AG04450 (cell line): ENCODE measurements around the gene WDR11. TPM values are rescaled to one million over a fixed set of nuclear protein-coding genes. Genes with fewer than 3 reads are reported as not detected.
"Not testable (repeated sequence)": the region's sequence is repeated elsewhere in the genome, so short reads cannot be mapped to it uniquely, and the experiment has no call there.

Experiments
- CTCF ChIA-PET: fragments of 300-600, 350-600 bp; formaldehyde crosslinking; extraction: SDS; loops from one replicate; lab custom pipeline; 2022; ENCODE audit warnings: antibody characterized with exemption, inconsistent platforms; lab: Charles Lee
- POLR2A ChIA-PET: fragments of 350-600 bp; formaldehyde crosslinking; extraction: SDS; loops from one replicate; lab custom pipeline; 2021; ENCODE audit warnings: antibody characterized with exemption, inconsistent platforms; lab: Yijun Ruan, JAX
- DNase-seq: peaks from one replicate; pipeline ENCODE4 v3.0.0-alpha.2; 2011; ENCODE audit warnings: low read depth, low spot score
- H3K27ac ChIP-seq: one replicate; pipeline ENCODE4 v1.5.1; 2012; ENCODE audit warnings: low read depth, low read length, control low read depth
- H3K27me3 ChIP-seq: one replicate; pipeline ENCODE4 v1.6.0; 2012; ENCODE audit warnings: low read length; ENCODE audit not compliant: control insufficient read depth, insufficient read depth
- H3K4me3 ChIP-seq: 2 replicates; pipeline ENCODE4 v1.5.1; 2011; ENCODE audit warnings: mild to moderate bottlenecking, low read depth, low read length, control low read depth
- H3K9me3 ChIP-seq: 2 replicates; pipeline ENCODE4 v1.5.1; 2012; ENCODE audit warnings: low read length; ENCODE audit not compliant: control insufficient read depth, insufficient read depth
- polyA plus RNA-seq: library from polyadenylated mRNA; depleted of rRNA; stranded (reverse); fragments of >200 nt; gene quantifications from 2 replicates; pipeline ENCODE4 v1.2.3, GENCODE V29; 2011
- TF ChIP-seq, protein P1 (sequence below): IDR thresholded peaks from 2 replicates; pipeline ENCODE4 v1.5.1; 2011; ENCODE audit warnings: low read depth, low read length, control low read depth, inconsistent platforms

WDR11 gene
- polyA plus RNA-seq, 1 experiment = 86.3 TPM

DNA sequence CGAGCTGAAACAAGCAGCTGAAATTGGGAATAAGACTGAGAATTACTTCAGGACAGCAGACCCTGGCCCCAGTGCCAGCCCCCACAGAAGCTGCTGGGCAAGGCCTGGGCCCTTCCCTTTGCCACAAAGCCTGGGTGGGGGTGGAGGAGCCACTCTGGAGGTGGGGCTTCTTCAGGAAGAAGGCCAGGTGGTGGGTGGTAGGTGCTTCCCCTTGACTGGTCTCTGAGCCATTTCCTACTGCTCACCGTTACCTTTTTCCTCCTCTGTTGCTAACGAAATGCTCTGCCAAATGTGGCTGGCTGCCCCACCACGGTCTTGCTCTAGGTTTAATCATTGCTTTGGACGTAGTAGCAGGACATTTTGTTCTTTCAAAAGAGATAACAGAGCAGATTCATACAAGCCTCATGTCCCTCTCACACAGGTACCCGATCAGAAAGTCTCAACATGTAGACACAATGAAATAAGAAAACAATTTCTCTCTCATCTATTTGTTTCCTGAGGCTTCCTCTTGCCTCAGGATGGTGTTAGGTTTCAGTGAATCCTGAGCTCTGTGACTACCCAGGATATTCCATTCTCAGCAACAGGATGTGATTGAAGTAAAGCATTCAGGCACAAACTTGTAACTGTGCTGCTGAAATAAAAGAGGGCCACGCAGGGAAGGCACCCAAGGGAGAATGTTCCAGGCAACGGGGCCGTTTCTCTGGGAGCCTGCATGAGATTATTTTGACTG, 66.5 kb downstream of the WDR11 start:
- no peak overlapping the region for H3K27ac ChIP-seq
- ChIA-PET POLR2A (no interaction called here), CTCF (no interaction called here)
- TF ChIP-seq, protein P1, sequence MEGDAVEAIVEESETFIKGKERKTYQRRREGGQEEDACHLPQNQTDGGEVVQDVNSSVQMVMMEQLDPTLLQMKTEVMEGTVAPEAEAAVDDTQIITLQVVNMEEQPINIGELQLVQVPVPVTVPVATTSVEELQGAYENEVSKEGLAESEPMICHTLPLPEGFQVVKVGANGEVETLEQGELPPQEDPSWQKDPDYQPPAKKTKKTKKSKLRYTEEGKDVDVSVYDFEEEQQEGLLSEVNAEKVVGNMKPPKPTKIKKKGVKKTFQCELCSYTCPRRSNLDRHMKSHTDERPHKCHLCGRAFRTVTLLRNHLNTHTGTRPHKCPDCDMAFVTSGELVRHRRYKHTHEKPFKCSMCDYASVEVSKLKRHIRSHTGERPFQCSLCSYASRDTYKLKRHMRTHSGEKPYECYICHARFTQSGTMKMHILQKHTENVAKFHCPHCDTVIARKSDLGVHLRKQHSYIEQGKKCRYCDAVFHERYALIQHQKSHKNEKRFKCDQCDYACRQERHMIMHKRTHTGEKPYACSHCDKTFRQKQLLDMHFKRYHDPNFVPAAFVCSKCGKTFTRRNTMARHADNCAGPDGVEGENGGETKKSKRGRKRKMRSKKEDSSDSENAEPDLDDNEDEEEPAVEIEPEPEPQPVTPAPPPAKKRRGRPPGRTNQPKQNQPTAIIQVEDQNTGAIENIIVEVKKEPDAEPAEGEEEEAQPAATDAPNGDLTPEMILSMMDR = no peak
- H3K4me3 ChIP-seq = no peak overlapping the region
- no peaks in the 10 kb centered on the region for H3K27me3 ChIP-seq
- peaks cover 21% of the 10 kb centered on the region for H3K9me3 ChIP-seq
- DNase-seq = no peak

DNA sequence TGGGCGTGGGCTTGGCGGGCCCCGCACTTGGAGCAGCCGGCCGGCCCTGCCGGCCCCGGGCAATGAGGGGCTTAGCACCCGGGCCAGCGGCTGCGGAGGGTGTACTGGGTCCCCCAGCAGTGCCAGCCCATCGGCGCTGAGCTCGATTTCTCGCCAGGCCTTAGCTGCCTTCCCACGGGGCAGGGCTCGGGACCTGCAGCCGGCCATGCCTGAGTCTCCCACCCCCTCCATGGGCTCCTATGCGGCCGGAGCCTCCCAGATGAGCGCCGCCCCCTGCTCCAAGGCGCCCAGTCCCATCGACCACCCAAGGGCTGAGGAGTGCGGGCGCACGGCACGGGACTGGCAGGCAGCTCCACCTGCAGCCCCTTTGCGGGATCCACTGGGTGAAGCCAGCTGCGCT, 72.7 kb downstream of the WDR11 start:
- H3K4me3 ChIP-seq, POLR2A ChIA-PET, DNase-seq, H3K27ac ChIP-seq, H3K27me3 ChIP-seq, CTCF ChIA-PET, H3K9me3 ChIP-seq: not testable (repeated sequence)

DNA sequence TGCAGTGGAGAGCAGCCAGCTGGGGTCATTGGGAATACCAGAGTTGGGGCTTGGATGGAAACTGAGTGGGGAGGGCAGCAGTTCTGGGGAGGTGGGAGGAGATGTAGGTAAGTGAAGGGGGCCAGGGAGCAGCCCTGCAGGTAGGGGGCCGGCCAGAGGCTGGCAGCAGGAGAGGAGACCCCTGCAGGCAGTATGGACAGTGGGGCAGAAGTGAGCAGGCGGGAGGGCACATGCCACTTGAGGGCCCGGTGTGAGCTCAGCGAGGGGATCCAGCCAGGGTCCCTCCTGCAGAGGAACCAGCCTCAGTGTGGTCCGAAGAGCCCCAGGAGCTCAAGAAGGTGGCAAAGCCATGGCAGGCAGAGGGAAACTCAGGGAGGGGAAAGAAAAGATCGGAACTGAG, 75.4 kb downstream of the WDR11 start:
- POLR2A ChIA-PET = no interaction called here
- TF ChIP-seq, protein P1 = no peak
- Histone ChIP-seq H3K4me3 (no peak overlapping the region), H3K27me3 (no peaks in the 10 kb centered on the region), H3K27ac (no peak overlapping the region), H3K9me3 (peaks cover 3% of the 10 kb centered on the region; the same call in 1 of the 2 replicates)
- no peak for DNase-seq
- CTCF ChIA-PET = interaction anchor here (1.3 kb wide), 1 partner anchor 22 kb away, joined by 8 read pairs; no protein-coding TSS in a partner anchor

DNA sequence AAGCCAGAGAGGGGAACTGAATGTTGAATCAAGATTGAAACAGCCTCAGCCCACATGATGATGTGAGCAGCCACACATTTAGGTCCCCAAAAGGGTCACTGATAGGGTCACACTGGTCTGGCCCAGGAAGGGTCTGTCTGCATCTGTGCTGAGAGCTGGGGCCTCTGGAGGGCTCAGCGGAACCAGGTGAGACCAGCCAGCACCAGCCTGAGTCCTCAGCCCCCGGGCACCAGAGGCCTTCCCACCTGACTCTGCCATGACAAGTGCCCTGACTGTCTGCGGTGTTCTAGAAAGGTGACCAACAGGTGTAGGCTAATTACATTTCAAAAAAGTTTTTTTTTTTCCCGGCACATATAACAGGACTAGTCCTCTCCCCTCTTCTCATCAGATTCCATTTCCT, 76.2 kb downstream of the WDR11 start:
- no peak for DNase-seq
- POLR2A ChIA-PET = no interaction called here
- CTCF ChIA-PET = no interaction called here
- TF ChIP-seq, protein P1 = no peak
- Histone ChIP-seq H3K27me3 (no peaks in the 10 kb centered on the region), H3K9me3 (peaks cover 3% of the 10 kb centered on the region; the same call in 1 of the 2 replicates), H3K4me3 (no peak overlapping the region), H3K27ac (no peak overlapping the region)

DNA sequence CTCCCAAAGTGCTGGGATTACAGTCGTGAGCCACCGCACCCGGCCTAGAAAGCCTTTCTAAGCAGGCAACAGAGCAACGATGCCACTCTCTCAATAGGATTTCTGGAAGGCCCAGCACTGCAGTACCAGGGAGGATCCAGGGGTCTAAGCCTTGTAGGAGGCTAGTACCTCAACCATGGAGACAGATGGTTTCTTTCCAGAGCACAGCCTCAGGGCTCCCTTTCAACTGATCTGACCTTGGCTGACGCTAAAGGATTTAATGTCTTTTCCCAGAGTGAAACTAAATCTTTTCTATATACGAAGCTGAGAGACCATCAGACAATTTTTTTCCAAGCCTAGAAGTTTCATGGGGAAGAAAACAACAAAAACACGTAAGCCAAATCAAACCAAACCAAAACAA, 78.0 kb downstream of the WDR11 start:
- no peaks in the 10 kb centered on the region for H3K27me3 ChIP-seq
- TF ChIP-seq, protein P1 = no peak
- POLR2A ChIA-PET = no interaction called here
- no peak overlapping the region for H3K4me3 ChIP-seq
- no peak for DNase-seq
- H3K9me3 ChIP-seq = no peaks in the 10 kb centered on the region; the same call in 1 of the 2 replicates
- no peak overlapping the region for H3K27ac ChIP-seq
- CTCF ChIA-PET = interaction anchor here (0.6 kb wide), 1 partner anchor 176 kb away, joined by 4 read pairs; no protein-coding TSS in a partner anchor
